Naive B cell (primary cell): ENCODE data around the gene KIAA1614. TPM values are rescaled to one million over a fixed set of nuclear protein-coding genes. Genes with fewer than 3 reads are reported as not detected.

ENCODE experiments used
- ATAC-seq, 2 donors: fragments of 150-1000 bp; cut with Tn5 transposase; 2 replicates each; pipeline ENCODE4 v1.10.0; 2021; ENCODE audit warnings: low read depth in 2 of 2, mild to moderate bottlenecking in 2 of 2, moderate library complexity in 2 of 2
- DNase-seq: peaks from one replicate; pipeline ENCODE4 v3.0.0; 2022
- H3K27ac Mint-ChIP-seq, 6 donors: one replicate each; pipeline ENCODE4 v1.8.0; 2020 to 2022; ENCODE audit warnings: mild to moderate bottlenecking in 6 of 6, mixed read lengths in 6 of 6, moderate library complexity in 5 of 6, inconsistent platforms in 2 of 6
- H3K27me3 Mint-ChIP-seq, 3 donors: one replicate each; pipeline ENCODE4 v1.8.0; 2021 to 2022; ENCODE audit warnings: mixed read lengths in 3 of 3, mild to moderate bottlenecking in 1 of 3
- H3K36me3 Mint-ChIP-seq, 2 donors: one replicate each; pipeline ENCODE4 v1.8.0; 2020 to 2022; ENCODE audit warnings: mixed read lengths in 2 of 2, inconsistent platforms in 1 of 2, mild to moderate bottlenecking in 1 of 2
- H3K4me1 Mint-ChIP-seq, 3 donors: one replicate each; pipeline ENCODE4 v1.8.0; 2020 to 2022; ENCODE audit warnings: mixed read lengths in 3 of 3, inconsistent platforms in 1 of 3, mild to moderate bottlenecking in 1 of 3, moderate library complexity in 1 of 3
- H3K4me3 Mint-ChIP-seq, 8 donors: one replicate each; pipeline ENCODE4 v1.8.0; 2020 to 2022; ENCODE audit warnings: mild to moderate bottlenecking in 8 of 8, mixed read lengths in 8 of 8, moderate library complexity in 8 of 8, inconsistent platforms in 2 of 8
- H3K9me3 Mint-ChIP-seq, 7 donors: one replicate each; pipeline ENCODE4 v1.8.0; 2020 to 2022; ENCODE audit warnings: mixed read lengths in 7 of 7, mild to moderate bottlenecking in 5 of 7, inconsistent platforms in 2 of 7, moderate library complexity in 1 of 7
- polyA plus RNA-seq, 6 donors: library from polyadenylated mRNA; unstranded; fragments of 300-500 nt; fragmentation: Illumina TruSeq; gene quantifications; one replicate each; pipeline ENCODE4 v1.2.3, GENCODE V29; 2021; ENCODE audit warnings: low read depth in 6 of 6

KIAA1614 gene
- polyA plus RNA-seq, 6 donors from 2014 or later = 0.03 TPM; not detected in 5

DNA sequence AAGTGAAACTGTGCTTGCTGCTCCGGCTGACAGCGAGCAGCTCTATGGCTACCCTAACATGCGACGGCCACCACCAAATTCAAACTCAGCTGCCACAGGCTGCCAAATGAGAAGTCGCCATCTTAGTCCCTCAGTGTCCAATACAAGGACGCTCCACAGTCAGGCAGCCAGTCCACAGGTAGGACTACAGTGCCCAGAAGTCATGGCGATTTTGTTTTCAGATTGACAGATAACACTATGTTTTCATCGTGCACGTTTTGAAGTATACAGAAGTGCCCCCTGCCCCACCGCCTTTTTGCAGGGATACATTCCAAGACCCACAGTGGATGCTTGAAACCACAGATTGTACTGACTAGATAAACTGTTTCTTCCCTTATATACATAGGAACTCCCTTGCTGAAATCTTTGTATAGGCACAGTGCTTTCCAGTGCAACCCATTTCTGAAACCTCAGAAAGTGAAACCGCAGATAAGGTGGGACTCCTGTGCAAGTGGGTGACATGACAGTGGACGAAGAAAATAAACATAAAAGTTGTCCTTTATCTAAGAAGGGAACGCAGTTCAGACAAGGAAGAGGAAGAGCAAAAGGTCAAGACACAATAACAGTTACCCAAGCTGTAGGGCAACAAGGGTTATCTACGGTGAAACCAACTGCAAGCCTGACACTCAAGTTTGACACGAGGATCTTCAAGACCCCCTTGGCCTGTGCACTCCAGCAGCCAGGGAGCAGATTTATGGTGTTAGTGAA lies 57.8 kb downstream of the KIAA1614 start:
- Mint-ChIP-seq H3K27ac (peak overlapping the region in 2 of 6 donors; percentile 53 to 80), H3K9me3 (peaks cover 0 to 1% (median 0%) of the 10 kb centered on the region in 7 donors), H3K4me1 (peaks cover 15 to 17% (median 15%) of the 10 kb centered on the region in 3 donors), H3K36me3 (peaks cover 8 to 13% of the 10 kb centered on the region in 2 donors), H3K27me3 (no peaks in the 10 kb centered on the region), H3K4me3 (no peak overlapping the region)
- DNase-seq = no peak
- ATAC-seq = no peak

GRCh38 chr1:180971273-180971997 lies 58.7 kb downstream of the KIAA1614 start:
- H3K4me1 Mint-ChIP-seq = peaks cover 15 to 17% (median 15%) of the 10 kb centered on the region in 3 donors
- H3K9me3 Mint-ChIP-seq = peaks cover 0 to 1% (median 0%) of the 10 kb centered on the region in 7 donors
- no peak for DNase-seq
- H3K4me3 Mint-ChIP-seq = no peak overlapping the region
- peaks cover 17 to 20% of the 10 kb centered on the region in 2 donors for H3K36me3 Mint-ChIP-seq
- no peaks in the 10 kb centered on the region for H3K27me3 Mint-ChIP-seq
- H3K27ac Mint-ChIP-seq = peak overlapping the region in 2 of 6 donors; percentile 10 to 80
- ATAC-seq = no peak

- Mint-ChIP-seq H3K4me1 (peaks cover 15 to 17% (median 15%) of the 10 kb centered on the region in 3 donors), H3K36me3 (peaks cover 18 to 25% of the 10 kb centered on the region in 2 donors), H3K4me3 (no peak overlapping the region), H3K27me3 (no peaks in the 10 kb centered on the region), H3K9me3 (peaks cover 0 to 1% (median 0%) of the 10 kb centered on the region in 7 donors), H3K27ac (no peak overlapping the region)
- DNase-seq = no peak
- ATAC-seq = no peak
Measured at GRCh38 chr1:180973369-180973768, 60.7 kb downstream of the KIAA1614 start.

- no peak for ATAC-seq
- H3K27ac Mint-ChIP-seq = no peak overlapping the region
- peaks cover 13 to 15% (median 15%) of the 10 kb centered on the region in 3 donors for H3K4me1 Mint-ChIP-seq
- peaks cover 26 to 31% of the 10 kb centered on the region in 2 donors for H3K36me3 Mint-ChIP-seq
- peaks cover 0 to 1% (median 0%) of the 10 kb centered on the region in 7 donors for H3K9me3 Mint-ChIP-seq
- H3K27me3 Mint-ChIP-seq = no peaks in the 10 kb centered on the region
- no peak overlapping the region for H3K4me3 Mint-ChIP-seq
- DNase-seq = no peak
Measured at GRCh38 chr1:180974236-180974635, 61.5 kb downstream of the KIAA1614 start.

DNA sequence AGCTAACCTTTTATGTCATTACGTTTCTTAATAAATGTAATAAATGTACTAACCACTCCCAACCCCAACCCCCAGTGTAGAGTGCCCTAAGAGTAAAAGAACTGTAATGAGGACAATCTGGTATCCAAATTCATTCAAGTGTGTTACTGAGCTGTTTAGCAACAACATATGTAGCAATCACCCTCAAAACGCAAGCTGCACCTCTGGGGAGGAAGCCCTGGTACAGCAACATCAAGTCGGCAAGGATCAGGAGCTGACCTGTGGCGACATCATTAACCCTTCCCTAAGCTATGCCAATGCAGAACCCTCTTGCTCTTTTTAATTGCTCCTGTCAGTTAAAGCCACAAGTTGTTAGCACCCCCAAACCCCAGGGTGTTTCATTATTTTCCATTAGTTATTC lies 62.9 kb downstream of the KIAA1614 start:
- ATAC-seq (no peak), DNase-seq (no peak)
- peaks cover 27 to 30% of the 10 kb centered on the region in 2 donors for H3K36me3 Mint-ChIP-seq
- no peak overlapping the region for H3K27ac Mint-ChIP-seq
- peaks cover 3 to 5% (median 5%) of the 10 kb centered on the region in 3 donors for H3K4me1 Mint-ChIP-seq
- peaks cover 0 to 1% (median 0%) of the 10 kb centered on the region in 7 donors for H3K9me3 Mint-ChIP-seq
- H3K4me3 Mint-ChIP-seq = no peak overlapping the region
- no peaks in the 10 kb centered on the region for H3K27me3 Mint-ChIP-seq

GRCh38 chr1:180976191-180976590 lies 63.5 kb downstream of the KIAA1614 start:
- Mint-ChIP-seq H3K27me3 (no peaks in the 10 kb centered on the region), H3K9me3 (no peaks in the 10 kb centered on the region), H3K4me3 (no peak overlapping the region), H3K27ac (no peak overlapping the region), H3K4me1 (peaks cover under 1 to 5% (median 5%) of the 10 kb centered on the region in 3 donors), H3K36me3 (peaks cover 23 to 27% of the 10 kb centered on the region in 2 donors)
- DNase-seq (no peak), ATAC-seq (no peak)

- DNase-seq (no peak), ATAC-seq (no peak)
- Mint-ChIP-seq H3K27ac (no peak overlapping the region), H3K4me1 (peaks cover 5 to 8% (median 7%) of the 10 kb centered on the region in 3 donors), H3K27me3 (no peaks in the 10 kb centered on the region), H3K36me3 (peaks cover 20 to 22% of the 10 kb centered on the region in 2 donors), H3K4me3 (no peak overlapping the region), H3K9me3 (no peaks in the 10 kb centered on the region)
Measured at GRCh38 chr1:180976732-180977357, 64.1 kb downstream of the KIAA1614 start.

- H3K4me3 Mint-ChIP-seq = peak overlapping the region in 3 of 8 donors; percentile 2 to 53 (median 15)
- peak; percentile 80 to 98 for ATAC-seq
Measured at GRCh38 chr1:180981596-180982387, 69.1 kb downstream of the KIAA1614 start.

DNA sequence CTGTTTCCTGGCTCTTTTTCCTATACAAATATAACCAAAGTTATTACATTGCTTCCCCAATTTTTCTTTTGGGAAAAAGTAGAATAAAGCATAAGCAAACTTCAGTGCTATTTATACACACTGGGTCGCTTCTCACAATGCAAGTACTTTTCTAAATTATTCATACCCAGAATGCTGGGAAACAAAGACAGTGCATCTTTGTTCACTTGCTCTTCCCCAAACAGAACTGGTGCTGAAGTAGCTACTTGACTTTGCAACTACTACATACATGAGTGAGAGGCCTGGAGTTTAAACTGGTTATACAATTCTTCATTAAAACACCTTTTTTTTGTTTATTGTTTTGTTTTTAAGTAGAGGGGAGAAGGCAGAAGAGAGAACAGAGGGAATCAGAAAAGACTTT lies 69.7 kb downstream of the KIAA1614 start:
- H3K4me3 Mint-ChIP-seq = peak overlapping the region in 1 of 8 donors; percentile 53
- peaks cover 15 to 22% (median 18%) of the 10 kb centered on the region in 3 donors for H3K4me1 Mint-ChIP-seq
- peaks cover 28 to 44% of the 10 kb centered on the region in 2 donors for H3K36me3 Mint-ChIP-seq
- no peak for DNase-seq
- H3K27me3 Mint-ChIP-seq = no peaks in the 10 kb centered on the region
- peak overlapping the region in 3 of 6 donors; percentile 2 to 82 (median 45) for H3K27ac Mint-ChIP-seq
- no peak for ATAC-seq
- H3K9me3 Mint-ChIP-seq = no peaks in the 10 kb centered on the region

More at GRCh38 chr1:180981596-180982387, 69.1 kb downstream of the KIAA1614 start:
- H3K27ac Mint-ChIP-seq = peak overlapping the region in 5 of 6 donors; percentile 2 to 91 (median 40)
- H3K9me3 Mint-ChIP-seq = no peaks in the 10 kb centered on the region
- H3K36me3 Mint-ChIP-seq = peaks cover 21 to 38% of the 10 kb centered on the region in 2 donors
- peak; percentile 25 for DNase-seq
- H3K27me3 Mint-ChIP-seq = no peaks in the 10 kb centered on the region
- H3K4me1 Mint-ChIP-seq = peaks cover 10 to 22% (median 18%) of the 10 kb centered on the region in 3 donors

- peaks cover 37 to 49% of the 10 kb centered on the region in 2 donors for H3K36me3 Mint-ChIP-seq
- DNase-seq (no peak), ATAC-seq (no peak)
- H3K4me1 Mint-ChIP-seq = peaks cover 3 to 7% (median 4%) of the 10 kb centered on the region in 3 donors
- H3K4me3 Mint-ChIP-seq = no peak overlapping the region
- H3K9me3 Mint-ChIP-seq = no peaks in the 10 kb centered on the region
- no peak overlapping the region for H3K27ac Mint-ChIP-seq
- no peaks in the 10 kb centered on the region for H3K27me3 Mint-ChIP-seq
Measured at GRCh38 chr1:180988253-180988752, 75.6 kb downstream of the KIAA1614 start.

- H3K9me3 Mint-ChIP-seq = no peaks in the 10 kb centered on the region
- DNase-seq (no peak), ATAC-seq (no peak)
- H3K4me1 Mint-ChIP-seq = no peaks in the 10 kb centered on the region
- H3K27ac Mint-ChIP-seq = no peak overlapping the region
- H3K4me3 Mint-ChIP-seq = no peak overlapping the region
- H3K27me3 Mint-ChIP-seq = no peaks in the 10 kb centered on the region
- H3K36me3 Mint-ChIP-seq = peaks cover 17 to 21% of the 10 kb centered on the region in 2 donors
Measured at GRCh38 chr1:180994262-180994661, 81.6 kb downstream of the KIAA1614 start.

DNA sequence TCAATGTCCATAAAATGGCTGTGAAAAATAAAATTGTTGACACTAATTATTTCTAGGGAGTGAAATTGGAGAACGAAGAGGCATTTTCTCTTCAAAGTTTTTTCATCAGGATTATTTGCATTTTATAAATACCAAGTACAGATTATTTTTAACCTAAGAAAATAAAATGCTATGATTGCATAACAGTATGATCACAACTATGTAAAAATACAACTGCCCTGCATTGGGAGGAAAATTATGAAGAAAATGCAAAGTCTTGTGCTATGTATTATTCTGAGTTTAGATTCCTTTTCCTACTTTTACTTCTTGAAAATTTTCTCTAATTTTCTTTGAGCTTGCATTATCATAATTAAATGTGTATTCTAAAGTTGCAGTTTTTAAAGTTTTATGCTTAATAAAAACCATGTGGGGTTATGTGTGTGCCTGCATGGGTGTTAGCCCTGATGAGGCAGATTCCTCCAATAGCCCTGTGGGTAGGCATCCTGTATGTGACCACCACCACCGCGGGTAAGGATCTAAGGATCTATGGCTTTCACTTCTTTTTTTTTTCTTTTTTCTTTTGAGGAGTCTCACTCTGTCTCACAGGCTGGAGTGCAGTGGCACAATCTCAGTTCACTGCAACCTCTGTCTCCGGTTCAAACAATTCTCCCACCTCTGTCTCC lies 85.3 kb downstream of the KIAA1614 start:
- H3K4me1 Mint-ChIP-seq = peaks cover 0 to 1% (median 0%) of the 10 kb centered on the region in 3 donors
- H3K27ac Mint-ChIP-seq = no peak overlapping the region
- peaks cover 29% of the 10 kb centered on the region in 2 donors for H3K36me3 Mint-ChIP-seq
- H3K9me3 Mint-ChIP-seq = no peaks in the 10 kb centered on the region
- no peak overlapping the region for H3K4me3 Mint-ChIP-seq
- DNase-seq (no peak), ATAC-seq (no peak)
- no peaks in the 10 kb centered on the region for H3K27me3 Mint-ChIP-seq
